Stimulated activated CD4-positive, alpha-beta T cell treated with anti-CD3 and anti-CD28 coated beads, Interleukin-2, amount 100 ng/mL, for 48 hours (primary cell): ENCODE measurements around the gene ZKSCAN8.

ENCODE experiments used
- DNase-seq, 2 donors: peaks; one replicate each; pipeline ENCODE4 v3.0.0-alpha.2; 2020

The ZKSCAN8 gene

DNA sequence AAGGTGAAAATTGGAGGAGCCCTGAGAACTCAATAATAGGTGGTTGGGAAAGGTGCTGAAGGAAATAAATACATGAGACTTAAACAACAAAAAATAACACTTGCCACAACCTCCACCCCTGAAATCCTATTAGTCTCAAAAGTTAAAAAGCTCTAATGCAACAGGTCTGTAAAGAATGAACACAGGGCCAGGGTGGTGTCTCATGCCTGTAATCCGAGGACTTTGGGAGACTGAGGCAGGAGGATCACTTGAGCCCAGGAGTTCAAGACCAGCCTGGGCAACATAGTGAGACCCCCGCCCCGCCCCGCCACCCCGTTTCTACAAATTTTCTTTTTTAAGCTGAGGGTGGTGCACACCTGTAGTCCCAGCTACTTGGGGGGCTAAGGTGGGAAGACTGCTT, 1.1 kb upstream of the ZKSCAN8 start:
- DNase-seq = no peak

DNA sequence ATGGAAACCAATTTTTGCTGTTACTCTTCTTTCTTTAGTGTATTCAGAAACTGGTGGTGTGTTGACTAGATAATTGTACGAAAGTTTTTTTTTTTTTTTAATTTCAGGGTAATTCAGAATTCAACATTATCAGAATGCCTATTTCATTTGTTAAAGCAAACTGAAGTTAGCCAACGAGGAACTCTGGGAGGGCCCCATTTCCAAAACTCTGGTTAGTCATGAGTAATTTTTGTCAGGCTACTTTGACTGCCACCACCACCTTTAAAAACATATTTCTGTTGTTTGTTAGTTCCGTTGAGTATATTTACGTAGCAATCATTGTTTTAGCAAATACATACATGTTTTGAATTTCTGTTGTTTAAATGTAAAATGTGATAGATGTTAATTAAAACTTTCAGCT, 763 bp downstream of the ZKSCAN8 start:
- DNase-seq = no peak

DNA sequence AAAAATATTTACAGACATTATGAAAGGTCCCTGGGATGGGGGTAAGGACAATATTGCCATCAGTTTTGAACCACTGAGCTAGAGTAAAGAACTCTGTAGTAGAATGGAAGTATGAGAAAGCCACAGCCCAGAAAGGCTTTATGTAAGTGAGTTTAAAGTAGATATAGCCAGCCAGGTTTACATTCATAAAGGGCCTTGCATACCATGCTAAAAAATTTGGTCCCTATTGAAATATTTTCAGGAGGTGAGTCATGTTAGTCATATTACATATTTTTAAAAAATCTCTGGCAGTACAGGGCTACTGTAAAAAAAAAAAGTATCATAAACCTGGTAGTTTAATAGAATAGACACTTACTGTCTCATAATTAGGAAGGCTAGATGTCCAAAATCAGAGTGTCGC, 3.5 kb downstream of the ZKSCAN8 start:
- no peak for DNase-seq

DNA sequence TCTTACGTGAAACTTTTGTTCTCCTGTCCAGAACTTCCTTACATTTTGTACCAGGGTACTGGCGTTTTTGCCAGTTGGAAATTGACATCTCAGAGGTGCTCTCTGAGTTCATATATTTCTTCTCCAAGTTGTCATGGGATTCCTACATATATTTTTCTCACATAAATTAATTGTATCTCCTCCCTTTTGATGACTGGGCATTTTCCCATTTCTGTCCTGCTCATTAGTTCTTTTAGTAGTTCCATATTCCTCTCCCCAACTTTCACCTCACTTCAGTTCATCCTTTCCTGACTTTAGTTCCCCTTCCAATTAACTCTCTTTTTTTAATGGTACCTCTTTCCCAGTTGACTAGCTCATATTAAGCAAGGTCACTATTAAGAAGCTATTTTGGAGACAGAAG, 10.8 kb downstream of the ZKSCAN8 start:
- no peak for DNase-seq

DNA sequence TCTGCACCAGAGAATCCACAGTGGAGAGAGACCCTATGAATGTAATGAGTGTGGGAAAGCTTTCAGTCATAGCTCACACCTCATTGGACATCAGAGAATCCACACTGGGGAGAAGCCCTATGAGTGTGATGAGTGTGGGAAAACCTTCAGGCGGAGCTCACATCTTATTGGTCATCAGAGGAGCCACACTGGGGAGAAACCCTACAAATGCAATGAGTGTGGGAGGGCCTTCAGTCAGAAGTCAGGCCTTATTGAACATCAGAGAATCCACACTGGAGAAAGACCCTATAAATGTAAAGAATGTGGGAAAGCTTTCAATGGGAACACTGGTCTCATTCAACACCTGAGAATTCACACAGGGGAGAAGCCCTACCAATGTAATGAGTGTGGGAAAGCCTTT, 11.9 kb downstream of the ZKSCAN8 start:
- no peak for DNase-seq

DNA sequence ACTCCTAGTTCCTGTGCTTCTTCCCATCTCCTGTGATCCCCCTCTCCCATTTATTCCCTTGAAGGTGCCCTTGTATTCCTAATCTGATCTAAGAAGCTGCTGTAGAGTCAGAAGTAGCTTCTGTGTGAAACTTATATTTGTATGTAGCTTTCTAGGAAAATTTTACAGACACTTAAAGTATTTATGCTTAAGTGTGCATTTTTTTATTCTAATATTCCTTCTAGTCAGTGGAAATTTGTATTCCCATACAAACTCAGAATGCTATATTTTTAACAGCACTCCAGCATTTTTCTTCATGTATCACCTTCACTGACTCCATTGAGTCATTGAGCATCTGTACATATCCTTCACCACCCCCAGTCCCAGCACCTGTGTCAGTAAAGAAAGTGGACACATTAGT, 12.7 kb downstream of the ZKSCAN8 start:
- DNase-seq = no peak

DNA sequence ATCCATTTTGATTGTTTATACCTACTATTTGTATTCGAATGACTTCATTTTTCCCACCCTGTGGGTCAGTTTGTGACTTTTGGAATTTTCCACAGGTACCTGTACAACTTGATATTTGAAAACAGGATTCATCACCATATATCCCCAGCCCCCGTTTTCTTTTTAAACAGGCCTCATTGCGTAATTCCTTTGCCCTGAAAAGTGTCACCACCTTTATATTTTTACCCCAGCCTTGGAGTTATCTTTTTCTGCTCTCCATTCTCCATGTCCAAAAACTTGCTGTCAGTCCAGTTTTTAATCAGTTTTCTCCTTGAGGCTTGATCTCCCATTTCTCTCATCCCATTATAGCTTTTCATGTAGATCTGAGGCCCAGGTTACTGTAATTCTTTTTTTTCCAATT, 16.6 kb downstream of the ZKSCAN8 start:
- no peak for DNase-seq

DNA sequence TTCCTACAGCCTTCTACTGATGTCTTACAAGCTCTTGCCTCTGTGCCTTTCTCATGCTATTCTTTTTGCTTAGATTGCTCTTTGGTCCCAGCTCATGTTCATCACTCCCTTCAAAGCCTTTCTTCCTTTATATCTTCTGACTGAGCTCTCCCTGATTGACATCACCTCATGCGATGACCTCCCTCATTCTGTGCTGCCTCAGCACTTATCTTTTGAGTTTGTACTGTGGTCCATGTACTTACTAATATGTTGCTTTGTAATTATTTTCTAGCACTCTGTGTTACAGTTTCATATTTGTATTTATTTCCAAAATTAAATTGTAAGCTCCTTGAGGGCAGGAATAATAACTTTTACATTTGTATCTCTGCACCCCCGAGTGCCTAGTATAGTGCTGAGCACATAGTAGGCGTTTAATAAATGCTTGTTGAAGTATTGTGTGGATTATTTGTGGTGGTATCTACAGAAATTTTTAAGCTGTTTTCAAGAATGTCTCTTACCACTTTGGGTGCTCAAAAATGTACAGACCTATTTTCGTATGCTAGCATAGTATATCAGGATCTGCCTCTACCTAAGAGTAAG, 17.4 kb downstream of the ZKSCAN8 start:
- DNase-seq = no peak

DNA sequence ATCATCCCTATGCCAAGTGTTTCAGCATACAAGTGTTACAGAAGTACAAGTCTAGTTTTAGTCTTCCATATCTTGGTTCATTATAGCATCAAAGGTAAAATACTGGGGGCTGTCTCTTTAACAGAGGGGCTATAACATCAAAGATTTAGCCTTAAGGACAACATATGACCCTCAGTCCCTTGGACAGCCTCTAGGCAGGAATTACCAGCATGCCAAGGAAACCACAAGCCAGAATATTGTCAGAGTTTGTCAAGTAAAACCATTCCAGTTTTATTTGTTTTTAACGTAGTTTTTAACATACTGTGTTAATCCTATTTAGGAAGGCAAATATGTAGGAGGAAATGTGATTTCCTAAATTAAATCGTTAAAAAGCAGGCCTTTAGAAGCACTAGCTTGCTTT, 18.6 kb downstream of the ZKSCAN8 start:
- no peak for DNase-seq

DNA sequence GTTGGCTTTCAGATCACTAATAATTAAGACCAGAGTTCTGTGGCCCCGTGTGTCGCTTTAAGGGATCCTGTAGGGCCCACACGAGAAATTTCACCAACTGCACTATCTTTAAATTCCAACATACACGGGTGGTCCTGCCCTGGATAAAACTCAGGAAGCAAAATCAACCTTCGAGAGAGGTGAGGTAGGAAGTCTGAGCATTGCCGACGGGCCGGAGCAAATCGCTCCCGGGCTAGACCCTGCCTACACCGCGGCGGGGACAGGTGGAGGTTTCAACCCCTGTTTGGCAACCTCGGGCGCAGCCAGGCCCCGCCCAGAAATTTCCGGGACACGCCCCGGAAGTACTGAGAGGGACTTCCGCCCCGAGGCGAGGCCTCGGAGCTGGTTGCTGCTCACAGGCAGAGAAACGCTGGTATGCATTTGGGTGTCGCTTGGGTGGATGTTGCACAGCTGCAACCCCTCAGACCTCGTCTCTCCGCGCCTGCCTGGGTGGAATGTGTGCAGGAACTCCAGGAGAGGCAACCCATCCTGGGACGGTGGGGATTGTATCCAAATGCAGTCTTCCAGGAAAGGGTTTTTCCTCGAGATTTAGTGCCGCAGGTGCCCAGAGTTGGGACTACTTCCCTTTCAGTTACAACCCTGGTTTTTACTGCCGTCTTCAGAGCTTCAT, 19.9 kb downstream of the ZKSCAN8 start:
- DNase-seq = peak; percentile 76 to 82

DNA sequence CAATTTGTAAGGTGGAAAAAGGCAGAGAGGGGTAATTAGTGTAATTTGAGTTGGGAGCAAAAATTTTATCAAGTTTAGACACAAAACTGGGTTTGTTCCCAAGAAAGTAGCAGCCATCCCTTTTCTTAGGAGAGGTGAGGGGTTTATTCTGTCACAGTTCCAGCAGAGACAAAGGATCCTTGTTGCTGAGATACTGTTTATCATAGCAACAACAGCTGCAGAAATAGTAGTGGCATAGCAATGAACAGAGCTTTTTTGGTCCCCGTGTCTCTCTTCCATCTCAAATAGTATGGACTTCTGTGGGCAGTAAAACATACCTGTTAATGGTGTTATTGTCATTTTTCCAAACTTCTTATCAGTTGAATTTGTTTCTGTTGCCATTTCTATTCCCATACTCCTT, 23.9 kb downstream of the ZKSCAN8 start:
- DNase-seq = no peak

DNA sequence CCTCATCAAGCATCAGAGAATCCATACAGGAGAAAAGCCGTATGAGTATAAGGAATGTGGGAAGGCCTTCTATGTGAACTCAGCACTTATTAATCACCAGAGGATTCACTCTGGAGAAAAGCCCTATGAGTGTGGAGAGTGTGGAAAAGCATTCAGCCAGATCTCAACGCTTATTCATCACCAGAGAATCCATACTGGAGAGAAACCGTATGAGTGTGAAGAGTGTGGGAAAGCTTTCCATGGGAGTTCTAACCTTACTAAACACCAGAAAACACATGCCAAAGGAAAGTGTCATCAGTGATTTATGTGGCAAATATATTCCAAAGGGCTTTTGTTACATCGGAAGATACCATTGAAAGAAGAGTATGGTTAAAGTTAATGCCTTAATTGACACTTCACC, 25.4 kb downstream of the ZKSCAN8 start:
- no peak for DNase-seq

DNA sequence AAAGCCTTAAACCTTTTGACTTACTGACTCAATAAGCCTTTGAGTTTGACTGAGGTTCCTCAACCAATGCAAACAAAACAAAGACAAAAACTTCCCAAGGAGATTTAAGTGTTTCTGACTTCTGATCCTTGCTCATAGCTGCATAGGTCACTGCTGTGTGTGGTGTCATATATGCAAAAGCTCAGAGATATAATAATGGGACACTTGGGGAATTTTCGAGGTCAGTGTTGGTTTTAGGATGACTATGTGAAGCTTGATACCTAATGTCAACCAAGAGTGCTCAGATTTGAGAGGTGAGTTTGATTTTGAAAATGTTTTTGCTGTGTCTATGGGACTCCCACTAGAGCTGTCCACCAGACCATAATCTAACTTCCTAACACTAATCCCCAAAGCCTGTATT, 26.2 kb downstream of the ZKSCAN8 start:
- DNase-seq = no peak

DNA sequence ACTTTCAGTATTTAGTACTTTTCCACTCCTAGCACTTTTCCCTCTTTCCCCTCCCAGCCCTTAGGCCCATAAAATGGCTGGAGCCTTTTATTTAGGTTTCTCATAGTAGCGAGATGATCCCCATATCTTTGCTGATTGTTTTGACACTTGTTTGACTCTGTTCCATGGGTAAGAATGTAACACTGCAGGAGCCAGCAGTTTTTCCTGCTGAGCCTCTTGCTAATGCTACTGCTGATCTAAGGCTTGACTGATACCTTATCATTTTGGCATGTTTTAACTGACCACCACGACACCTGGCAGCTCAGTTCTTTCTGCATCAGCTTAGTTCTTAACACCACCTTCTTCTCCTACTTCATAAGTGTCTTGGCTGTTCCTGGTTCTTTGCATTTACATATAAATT, 29.6 kb downstream of the ZKSCAN8 start:
- no peak for DNase-seq

DNA sequence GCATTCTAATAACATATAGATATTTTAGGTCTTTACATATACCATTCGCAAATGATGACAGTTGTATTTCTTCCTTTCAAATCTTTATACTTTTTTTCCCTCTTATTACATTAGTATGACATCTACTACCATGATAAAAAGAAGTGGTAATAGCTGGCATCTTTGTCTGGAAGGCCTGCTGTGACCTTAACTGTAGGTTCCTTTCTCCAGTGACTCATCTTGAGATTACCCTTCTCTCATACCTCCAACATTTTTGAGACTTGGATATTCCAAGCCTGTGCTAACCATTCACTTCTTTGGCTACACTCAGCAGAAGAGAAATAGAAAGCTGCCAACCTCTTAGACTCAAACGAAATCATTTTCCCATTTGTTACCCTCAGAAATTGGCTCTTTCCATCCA, 30.3 kb downstream of the ZKSCAN8 start:
- DNase-seq = no peak

DNA sequence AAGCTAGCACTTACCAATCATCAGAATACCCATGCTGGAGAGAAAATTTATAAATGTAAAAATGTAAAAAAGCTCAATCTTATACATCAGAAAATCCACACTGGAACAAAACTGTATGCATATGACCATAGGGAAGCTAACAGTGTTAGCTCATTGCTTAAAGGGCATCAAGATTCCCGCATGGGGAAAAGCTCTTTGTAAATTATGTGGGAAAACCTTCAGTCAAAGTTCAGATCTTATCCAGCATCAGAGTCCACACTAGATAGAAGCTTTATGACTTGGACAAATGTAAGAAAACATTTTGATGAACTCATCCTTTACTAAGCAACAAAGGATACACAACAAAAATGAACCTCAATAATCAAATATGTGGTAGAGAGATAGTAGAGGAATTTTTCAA, 34.7 kb downstream of the ZKSCAN8 start:
- DNase-seq = no peak

DNA sequence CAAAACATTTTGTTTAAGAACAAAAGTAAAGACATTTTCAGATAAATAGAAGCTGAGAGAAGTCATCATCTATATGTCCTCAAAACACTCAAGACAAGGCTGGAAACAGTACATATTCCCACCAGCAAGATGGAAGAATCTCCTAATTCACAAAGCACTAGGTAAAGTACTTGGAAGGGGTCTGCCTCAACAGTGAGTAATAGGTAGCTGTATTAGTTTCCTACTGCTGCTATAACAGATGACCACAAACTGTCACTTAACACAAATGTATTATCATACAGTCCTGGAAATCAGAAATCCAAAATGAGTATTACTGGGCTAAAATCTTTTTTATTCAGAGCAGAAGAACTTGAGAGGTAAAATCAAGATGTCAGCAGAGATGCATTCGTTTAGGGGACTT, 40.6 kb downstream of the ZKSCAN8 start:
- no peak for DNase-seq

DNA sequence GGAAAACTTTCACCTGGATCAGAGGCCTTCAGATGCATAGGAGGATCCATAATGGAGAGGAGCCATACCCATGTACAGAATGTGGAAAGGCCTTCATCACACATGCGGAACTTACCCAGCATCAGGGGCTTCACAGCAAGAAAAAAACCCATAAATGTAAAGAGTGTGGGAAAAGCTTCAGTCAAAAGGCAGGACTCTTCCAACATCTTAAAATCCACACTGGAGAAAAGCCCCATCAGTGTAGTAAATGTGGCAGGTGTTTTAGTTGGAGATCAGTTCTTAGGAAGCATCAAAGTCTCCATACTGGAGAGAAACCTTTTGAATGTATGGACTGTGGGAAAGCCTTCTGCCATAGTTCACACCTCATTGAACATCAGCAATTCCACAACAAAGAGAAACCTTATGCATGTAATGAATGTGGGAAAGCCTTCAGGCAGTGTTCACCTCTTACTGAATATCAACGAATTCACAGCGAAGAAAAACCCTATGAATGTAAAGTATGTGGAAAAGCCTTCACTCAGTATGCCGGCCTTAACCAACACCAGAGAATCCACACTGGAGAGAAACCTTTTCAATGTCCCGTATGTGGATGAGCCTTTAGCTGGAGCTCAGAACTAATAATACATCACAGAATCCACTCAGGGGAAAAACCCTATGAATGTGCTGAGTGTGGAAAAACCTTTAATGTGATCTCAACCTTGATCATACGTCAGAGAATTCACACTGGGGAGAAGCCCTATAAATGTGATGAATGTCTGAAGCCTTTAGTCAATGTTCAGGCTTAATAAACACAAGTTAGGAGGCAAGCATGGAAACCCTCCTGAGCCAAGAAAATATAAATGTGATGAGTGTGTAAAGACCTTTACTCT, 46.7 kb downstream of the ZKSCAN8 start:
- no peak for DNase-seq

DNA sequence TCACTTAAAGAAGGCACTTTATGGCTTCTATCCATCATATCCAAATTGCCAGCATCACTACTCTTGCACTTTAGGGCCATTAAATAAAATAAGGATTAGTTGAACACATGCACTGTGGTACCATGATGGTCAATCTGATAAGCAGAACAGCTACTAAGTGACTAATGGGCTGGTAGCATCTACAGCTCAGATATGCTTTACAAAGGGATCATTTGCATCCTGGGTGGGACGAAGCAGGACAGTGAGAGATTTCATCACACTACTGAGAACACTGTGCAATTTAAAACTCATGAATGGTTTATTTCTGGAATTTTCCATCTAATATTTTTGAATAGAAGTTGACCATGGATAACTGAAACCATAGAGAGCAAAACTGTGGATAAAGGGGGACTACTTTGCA, 58.3 kb downstream of the ZKSCAN8 start:
- DNase-seq = no peak

DNA sequence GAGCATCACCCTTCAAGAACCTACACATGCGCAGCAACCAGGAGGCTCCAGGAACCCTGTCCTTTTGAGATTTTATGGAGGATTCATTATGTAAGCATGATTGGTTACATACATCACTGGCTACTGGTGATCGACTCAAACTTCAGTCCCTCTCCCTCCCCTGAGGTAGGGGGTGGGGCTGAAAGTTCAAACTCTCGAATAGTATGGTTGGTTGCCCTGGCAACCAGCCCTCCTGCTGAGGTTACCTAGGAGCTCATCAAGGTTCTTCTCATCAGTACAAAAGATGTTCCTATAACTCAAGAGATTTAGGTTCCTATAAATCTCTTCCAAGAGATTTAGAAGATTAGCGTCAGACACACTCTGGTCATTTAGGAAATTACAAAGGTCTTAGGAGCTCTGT, 61.5 kb downstream of the ZKSCAN8 start:
- no peak for DNase-seq

DNA sequence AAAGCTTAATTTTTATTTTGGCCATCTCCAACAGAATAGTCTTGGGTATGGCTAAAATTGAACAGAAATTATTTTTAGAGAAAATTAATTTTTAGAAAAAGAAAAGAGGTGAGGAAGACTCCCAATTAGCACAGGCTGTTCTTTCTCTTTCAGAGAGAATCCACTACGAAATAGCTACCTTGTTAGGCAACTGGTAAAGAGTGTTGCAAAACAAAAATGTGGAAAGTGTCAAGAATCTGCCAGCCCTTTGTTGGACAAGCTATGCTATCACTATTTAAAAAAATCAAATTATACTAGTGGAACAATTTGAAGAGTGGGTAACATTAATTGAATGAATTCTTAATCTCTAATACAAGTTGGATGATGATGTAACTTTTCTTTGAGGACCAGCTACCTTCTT, 64.2 kb downstream of the ZKSCAN8 start:
- no peak for DNase-seq

DNA sequence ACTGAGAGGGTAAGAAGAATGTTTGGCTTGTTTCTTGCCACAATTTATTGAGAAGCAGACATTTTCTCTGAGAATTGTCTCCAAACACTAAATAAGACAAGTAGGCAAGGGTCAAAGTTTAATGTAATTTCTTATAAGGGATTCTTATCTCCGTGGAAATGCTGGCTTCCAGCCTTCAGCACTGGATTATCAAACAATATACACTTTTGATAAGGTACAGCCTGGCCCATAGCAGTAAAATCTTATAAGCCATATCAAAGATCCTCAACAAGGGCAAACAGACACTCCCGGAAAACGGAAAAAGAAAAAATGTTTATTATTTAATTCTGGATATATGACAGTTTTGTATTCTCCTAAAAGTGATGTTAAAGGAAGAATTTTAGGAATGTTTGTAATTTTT, 64.8 kb downstream of the ZKSCAN8 start:
- DNase-seq = no peak

DNA sequence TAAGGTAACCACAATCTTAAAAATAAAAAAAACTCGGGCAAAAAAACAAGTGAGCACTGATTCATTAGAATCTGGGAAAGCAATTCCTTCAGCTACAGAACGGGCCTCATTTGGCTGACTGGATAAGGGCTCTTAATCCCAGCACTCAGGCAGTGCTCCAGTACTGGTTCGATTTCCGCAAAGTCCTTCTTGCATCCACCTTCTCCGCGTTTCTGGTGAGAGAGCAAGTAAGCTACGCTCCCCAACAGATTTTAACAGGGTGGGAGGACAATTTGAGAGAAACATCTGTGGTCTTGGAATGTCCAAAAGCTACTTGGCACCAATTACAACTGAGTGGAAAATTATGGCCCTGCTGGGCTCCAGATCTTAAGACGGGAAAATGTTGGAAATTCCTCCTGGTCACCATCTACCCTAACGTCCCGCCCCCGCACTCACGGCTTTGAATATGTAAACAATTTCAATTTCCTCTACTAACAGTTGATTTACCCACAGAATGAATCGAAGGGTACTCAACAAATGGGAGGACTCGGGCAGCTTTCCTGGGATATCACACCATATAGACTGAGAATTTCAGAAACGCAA, 65.3 kb downstream of the ZKSCAN8 start:
- DNase-seq = no peak

DNA sequence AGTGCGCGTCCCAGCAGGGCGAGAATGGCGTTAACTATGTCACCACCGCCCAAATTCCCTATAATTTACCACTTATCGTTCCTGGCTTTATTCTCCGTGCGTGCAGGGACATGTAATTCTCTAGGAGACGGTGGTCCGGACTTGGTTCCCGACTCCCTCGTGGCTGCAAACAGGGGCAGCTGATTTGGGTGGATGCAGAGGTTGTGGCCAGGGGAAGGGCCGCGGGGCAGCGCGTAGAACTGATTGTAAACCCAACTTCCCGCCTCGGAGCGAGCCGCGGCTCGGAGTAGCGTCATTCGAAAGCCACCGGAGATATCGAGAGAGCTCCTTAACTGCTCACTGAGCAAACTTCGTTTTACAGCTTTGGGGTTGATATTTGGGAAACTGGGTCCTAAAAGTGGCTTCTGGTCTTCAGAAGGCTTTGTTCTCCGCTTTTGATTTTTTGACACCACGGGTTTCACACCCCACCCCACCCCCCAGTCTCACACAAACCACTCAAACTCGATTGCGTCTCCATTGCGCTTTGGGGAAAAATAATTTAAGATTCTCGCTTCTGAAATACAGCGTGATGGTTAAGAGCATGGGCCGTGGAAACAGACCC, 65.9 kb downstream of the ZKSCAN8 start:
- no peak for DNase-seq
